Transverse colon (tissue), 3 donors: ENCODE results near the gene RAI1.

Experiments used
- CTCF ChIP-seq, 5 experiments: fragments of 200-600 bp in 3 of 5; fragments of 450-650 bp in 2 of 5; sonication (generic) in 3 of 5; IDR thresholded peaks; 1 replicate in 2 of 5; 2 replicates in 3 of 5; pipeline ENCODE4 v1.5.1; 2016 to 2017; ENCODE audit warnings: antibody characterized with exemption in 5 of 5, inconsistent platforms in 3 of 5, mild to moderate bottlenecking in 2 of 5, moderate library complexity in 1 of 5
- EP300 ChIP-seq: sonication (generic); formaldehyde crosslinking; IDR thresholded peaks from one replicate; pipeline ENCODE4 v1.6.1; 2017; ENCODE audit warnings: antibody characterized with exemption, low read depth
- POLR2A ChIP-seq: fragments of 450-650 bp; IDR thresholded peaks from one replicate; pipeline ENCODE4 v1.6.1; 2016; ENCODE audit warnings: antibody characterized with exemption, mild to moderate bottlenecking, moderate library complexity

- TF ChIP-seq POLR2A (no peak), CTCF (IDR thresholded peaks at IDR 0.05) (no peak), EP300 (no peak)
Measured at GRCh38 chr17:17689312-17689711, 8.1 kb downstream of the RAI1 start.
